ENCODE data around the gene RIMKLB. TPM values are rescaled to one million over a fixed set of nuclear protein-coding genes. Genes with fewer than 3 reads are reported as not detected.

The RIMKLB gene
- total and polyA plus RNA-seq, 11 donors = 7.4 to 16.9 (median 11.9) TPM

DNA sequence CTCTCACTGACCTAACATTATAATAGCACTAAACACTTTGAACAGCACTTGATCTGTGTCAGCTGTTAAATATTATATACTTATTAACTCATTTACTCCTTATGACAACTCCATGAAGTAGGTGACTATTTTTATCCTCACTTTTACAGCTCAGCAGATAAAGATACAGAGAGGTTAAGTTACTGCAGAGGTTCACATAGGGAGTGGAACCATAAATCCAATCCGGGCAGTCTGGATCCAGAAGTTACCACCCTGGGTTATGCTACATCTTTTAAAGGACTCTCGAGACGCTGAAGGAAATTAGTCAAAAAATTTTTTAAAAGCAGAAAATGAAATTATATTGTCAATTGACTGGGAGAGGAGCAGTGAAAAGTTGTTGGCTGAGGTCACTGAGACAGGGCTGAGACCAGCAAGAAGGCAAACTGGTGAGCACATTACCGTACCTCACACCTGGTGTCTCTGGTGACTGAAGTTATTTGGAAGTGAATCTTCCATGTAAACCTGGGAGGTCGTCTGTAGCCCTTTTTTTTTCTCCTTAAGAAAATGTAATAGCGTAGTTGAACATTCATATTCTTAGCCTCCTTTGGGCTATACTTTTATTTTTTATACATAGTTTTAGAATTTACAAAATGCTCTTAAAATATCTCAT, 1.2 kb upstream of the RIMKLB start:
- Histone ChIP-seq H3K4me3 (peak overlapping the region in 11 of 12 donors; percentile 76 to 100 (median 95)), H3K27ac (peak overlapping the region in 11 of 12 donors; percentile 69 to 97 (median 91)), H3K4me1 (peaks cover 0 to 47% (median 33%) of the 10 kb centered on the region in 12 donors), H3K36me3 (no peaks in the 10 kb centered on the region), H3K9me3 (no peaks in the 10 kb centered on the region), H3K27me3 (no peaks in the 10 kb centered on the region)
- intact Hi-C loops (cut with DNase I) = no loop called here
- ATAC-seq (no peak), DNase-seq (no peak)
- 21 to 26% (median 25%) methylated on average over 6 of the region's 6 CpGs for WGBS, 4 donors
- no peak for TF ChIP-seq POLR2A (IDR thresholded peaks at IDR 0.05)
- TF ChIP-seq, protein P1, sequence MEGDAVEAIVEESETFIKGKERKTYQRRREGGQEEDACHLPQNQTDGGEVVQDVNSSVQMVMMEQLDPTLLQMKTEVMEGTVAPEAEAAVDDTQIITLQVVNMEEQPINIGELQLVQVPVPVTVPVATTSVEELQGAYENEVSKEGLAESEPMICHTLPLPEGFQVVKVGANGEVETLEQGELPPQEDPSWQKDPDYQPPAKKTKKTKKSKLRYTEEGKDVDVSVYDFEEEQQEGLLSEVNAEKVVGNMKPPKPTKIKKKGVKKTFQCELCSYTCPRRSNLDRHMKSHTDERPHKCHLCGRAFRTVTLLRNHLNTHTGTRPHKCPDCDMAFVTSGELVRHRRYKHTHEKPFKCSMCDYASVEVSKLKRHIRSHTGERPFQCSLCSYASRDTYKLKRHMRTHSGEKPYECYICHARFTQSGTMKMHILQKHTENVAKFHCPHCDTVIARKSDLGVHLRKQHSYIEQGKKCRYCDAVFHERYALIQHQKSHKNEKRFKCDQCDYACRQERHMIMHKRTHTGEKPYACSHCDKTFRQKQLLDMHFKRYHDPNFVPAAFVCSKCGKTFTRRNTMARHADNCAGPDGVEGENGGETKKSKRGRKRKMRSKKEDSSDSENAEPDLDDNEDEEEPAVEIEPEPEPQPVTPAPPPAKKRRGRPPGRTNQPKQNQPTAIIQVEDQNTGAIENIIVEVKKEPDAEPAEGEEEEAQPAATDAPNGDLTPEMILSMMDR (IDR thresholded peaks at IDR 0.05) = no peak

DNA sequence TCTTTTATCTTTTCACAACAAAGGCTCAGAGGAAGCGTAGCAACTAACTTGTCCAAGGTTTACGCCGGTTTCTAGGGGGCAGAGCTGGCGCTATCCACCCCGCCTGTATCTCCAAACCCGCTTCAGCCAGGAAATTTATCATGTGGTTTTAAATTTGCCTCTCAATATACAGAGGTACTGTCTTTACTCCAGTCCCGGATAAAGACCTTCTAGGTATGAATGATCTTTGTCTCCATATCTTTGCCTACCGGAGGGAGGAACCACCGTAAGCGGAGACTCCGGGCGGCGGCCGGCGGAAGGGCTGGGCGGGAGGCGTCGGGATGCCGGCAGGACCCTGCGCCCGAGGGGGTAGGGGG, 693 bp upstream of the RIMKLB start:
- no peaks in the 10 kb centered on the region for H3K36me3 ChIP-seq
- peak in 3 of 4 donors; percentile 2 to 38 (median 30) for ATAC-seq
- H3K4me3 ChIP-seq = peak overlapping the region; percentile 60 to 100 (median 94)
- DNase-seq = peak in 1 of 5 donors; percentile 33
- no peak for TF ChIP-seq POLR2A (IDR thresholded peaks at IDR 0.05)
- TF ChIP-seq, protein P1 (IDR thresholded peaks at IDR 0.05) = peak in 1 of 12 donors; percentile 11
- intact Hi-C loops (cut with DNase I) = no loop called here
- no peaks in the 10 kb centered on the region for H3K27me3 ChIP-seq
- no peaks in the 10 kb centered on the region for H3K9me3 ChIP-seq
- WGBS, 4 donors = 0 to 1% (median 0%) methylated on average over 9 to 21 of the region's 21 CpGs
- peak overlapping the region; percentile 69 to 97 (median 90) for H3K27ac ChIP-seq
- peaks cover 0 to 49% (median 36%) of the 10 kb centered on the region in 12 donors for H3K4me1 ChIP-seq

DNA sequence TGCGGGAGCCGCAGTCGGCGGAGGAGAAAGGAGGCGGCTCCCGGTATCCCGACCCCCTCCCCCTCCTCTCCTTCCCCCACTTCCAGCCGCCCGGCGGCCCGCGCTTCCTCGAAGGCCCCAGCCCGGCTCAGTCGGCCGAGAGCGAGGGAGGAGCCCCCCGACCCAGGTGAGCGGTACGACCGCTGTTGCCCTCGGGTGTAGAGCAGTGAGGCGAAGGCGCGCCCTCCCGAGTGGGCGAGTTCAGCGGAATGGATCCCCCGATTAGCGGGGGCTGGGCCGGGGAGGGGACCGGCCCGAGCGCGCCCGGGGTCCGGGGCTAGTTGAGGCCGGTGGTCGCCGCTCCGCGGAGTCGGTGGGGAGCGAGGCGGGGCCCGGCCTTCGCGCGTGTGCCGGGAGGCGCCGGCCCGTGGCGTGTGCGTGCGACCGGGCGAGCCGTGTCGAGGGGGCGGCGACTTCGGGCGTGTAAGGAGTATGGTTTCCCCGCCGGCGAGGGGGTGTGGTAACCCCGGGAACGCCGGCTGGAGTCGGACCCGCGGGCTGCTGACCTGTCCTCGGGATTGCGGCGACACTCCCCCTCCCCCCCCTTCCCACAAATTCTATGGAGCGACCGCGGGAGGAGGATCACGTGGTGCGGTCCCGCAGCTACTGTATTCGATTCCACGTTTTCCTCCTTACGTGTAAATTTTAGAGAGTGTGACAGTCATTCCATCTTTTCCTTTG, 501 bp downstream of the RIMKLB start:
- Histone ChIP-seq H3K4me3 (peak overlapping the region; percentile 70 to 100 (median 94)), H3K9me3 (no peaks in the 10 kb centered on the region), H3K27me3 (no peaks in the 10 kb centered on the region), H3K4me1 (peaks cover 0 to 46% (median 31%) of the 10 kb centered on the region in 12 donors), H3K36me3 (no peaks in the 10 kb centered on the region), H3K27ac (peak overlapping the region; percentile 79 to 97 (median 91))
- ATAC-seq (peak in 3 of 4 donors; percentile 52 to 77 (median 74)), DNase-seq (peak; percentile 70 to 81 (median 75))
- intact Hi-C loops (cut with DNase I) = no loop called here
- TF ChIP-seq POLR2A (IDR thresholded peaks at IDR 0.05) = peak in 1 of 2 donors; percentile 17
- TF ChIP-seq, protein P1 (IDR thresholded peaks at IDR 0.05) = no peak
- 0 to 1% (median 0%) methylated on average over 28 to 84 of the region's 85 CpGs for WGBS, 4 donors

DNA sequence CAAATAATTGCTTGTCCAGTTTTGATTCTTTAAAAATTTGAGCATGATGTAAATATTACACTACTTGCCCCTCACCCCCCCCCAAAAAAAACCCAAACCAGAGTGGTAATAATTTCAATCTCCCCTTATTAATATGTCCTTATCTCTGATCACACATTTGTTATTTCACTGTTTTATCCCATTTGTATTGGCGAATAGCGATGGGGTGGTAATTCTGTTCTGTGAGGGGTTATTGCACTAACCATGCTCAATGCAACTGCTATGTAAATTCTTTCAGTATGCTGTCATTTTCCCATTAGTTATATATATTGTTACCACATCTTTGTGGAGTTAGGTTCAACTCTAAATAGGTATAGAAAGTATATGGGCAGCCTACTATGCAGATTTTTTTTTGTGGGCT, 1.1 kb downstream of the RIMKLB start:
- no peaks in the 10 kb centered on the region for H3K36me3 ChIP-seq
- TF ChIP-seq, protein P1 (IDR thresholded peaks at IDR 0.05) = no peak
- no peak for TF ChIP-seq POLR2A (IDR thresholded peaks at IDR 0.05)
- peaks cover 0 to 50% (median 31%) of the 10 kb centered on the region in 12 donors for H3K4me1 ChIP-seq
- intact Hi-C loops (cut with DNase I) = no loop called here
- H3K4me3 ChIP-seq = peak overlapping the region; percentile 70 to 100 (median 94)
- no peaks in the 10 kb centered on the region for H3K9me3 ChIP-seq
- ATAC-seq (no peak), DNase-seq (no peak)
- H3K27me3 ChIP-seq = no peaks in the 10 kb centered on the region
- WGBS, 4 donors = 23 to 37% (median 35%) methylated on average over 2 of the region's 2 CpGs
- peak overlapping the region in 6 of 12 donors; percentile 89 to 97 (median 93) for H3K27ac ChIP-seq
